VCaP (cell line): ENCODE results near the gene PPM1M.

Source experiments
- H3K27ac ChIP-seq: fragments of 450-650 bp; 2 replicates; pipeline ENCODE4 v1.5.1; 2017
- CTCF ChIP-seq: fragments of 450-650 bp; conservative IDR thresholded peaks from 2 replicates; pipeline ENCODE4 v1.5.1; 2017; ENCODE audit warnings: mild to moderate bottlenecking, moderate library complexity

Gene PPM1M

GRCh38 chr3:52200981-52201679 lies 44.4 kb upstream of the PPM1M start:
- no peak overlapping the region for H3K27ac ChIP-seq
- no peak for TF ChIP-seq CTCF

GRCh38 chr3:52202384-52203077 lies 43.0 kb upstream of the PPM1M start:
- H3K27ac ChIP-seq = peak overlapping the region; percentile 60; the same call in 1 of the 2 replicates
- TF ChIP-seq CTCF = no peak

- H3K27ac ChIP-seq = peak overlapping the region; percentile 60
- no peak for TF ChIP-seq CTCF
Observed at GRCh38 chr3:52203701-52204100, 41.9 kb upstream of the PPM1M start.

- H3K27ac ChIP-seq = peak overlapping the region; percentile 60
- no peak for TF ChIP-seq CTCF
Observed at GRCh38 chr3:52204337-52205073, 41.1 kb upstream of the PPM1M start.

GRCh38 chr3:52205727-52206372 lies 39.7 kb upstream of the PPM1M start:
- no peak overlapping the region for H3K27ac ChIP-seq
- no peak for TF ChIP-seq CTCF

GRCh38 chr3:52208556-52208955 lies 37.0 kb upstream of the PPM1M start:
- TF ChIP-seq CTCF = no peak

GRCh38 chr3:52210037-52210436 lies 35.5 kb upstream of the PPM1M start:
- no peak overlapping the region for H3K27ac ChIP-seq
- no peak for TF ChIP-seq CTCF

More at GRCh38 chr3:52208556-52208955, 37.0 kb upstream of the PPM1M start:
- H3K27ac ChIP-seq = no peak overlapping the region
